ENCODE measurements around the gene TENM4.

GRCh38 chr11:79377406-79377805 is 63.4 kb downstream of the TENM4 start:
- TF ChIP-seq GATA3 (IDR thresholded peaks at IDR 0.05; ENCODE audit: borderline replicate concordance) (no peak), CTCF (IDR thresholded peaks at IDR 0.05) (no peak), POLR2A (IDR thresholded peaks at IDR 0.05; ENCODE audit: low read length) (no peak), POLR2AphosphoS2 (conservative IDR thresholded peaks at IDR 0.05; ENCODE audit: low read length) (no peak), SMC3 (IDR thresholded peaks at IDR 0.05) (no peak), BHLHE40 (IDR thresholded peaks at IDR 0.05; ENCODE audit: low read depth, low read length) (no peak), MAX (IDR thresholded peaks at IDR 0.05) (no peak), NR3C1 (IDR thresholded peaks at IDR 0.05) (no peak), REST (IDR thresholded peaks at IDR 0.05) (no peak)
